HCT116 (cell line): ENCODE results near the gene CCDC197.

ENCODE experiments used
- CEBPB ChIP-seq: IDR thresholded peaks from 2 replicates; pipeline ENCODE4 v1.6.1; 2012; ENCODE audit warnings: low read depth
- EZH2phosphoT487 ChIP-seq: fragments of 200-600 bp; IDR thresholded peaks from 2 replicates; pipeline ENCODE4 v1.6.1; 2018; ENCODE audit warnings: antibody characterized with exemption, borderline replicate concordance
- POLR2A ChIP-seq: IDR thresholded peaks from 2 replicates; pipeline ENCODE4 v1.7.0; 2011; ENCODE audit warnings: borderline replicate concordance; ENCODE audit not compliant: insufficient read depth, insufficient read length; ENCODE audit errors: extremely low read depth
- TCF7L2 ChIP-seq: IDR thresholded peaks from 2 replicates; pipeline ENCODE4 v1.7.0; 2011; ENCODE audit warnings: borderline replicate concordance, inconsistent platforms; ENCODE audit not compliant: insufficient read depth, insufficient read length; ENCODE audit errors: extremely low read depth
- YY1 ChIP-seq: IDR thresholded peaks from 2 replicates; pipeline ENCODE4 v1.6.1; 2011; ENCODE audit warnings: low read length, low read depth, moderate library complexity, mild to moderate bottlenecking; ENCODE audit not compliant: insufficient replicate concordance; ENCODE audit errors: extremely low read depth
- ZFX ChIP-seq: fragments of 450-650 bp; IDR thresholded peaks from 2 replicates; pipeline ENCODE4 v1.6.1; 2017
- TF ChIP-seq, protein P1 (sequence below), 3 experiments: fragments of 200-600 bp in 1 of 3; sonication (generic) in 1 of 3; IDR thresholded peaks in 2 of 3; conservative IDR thresholded peaks in 1 of 3; 2 replicates each; pipeline ENCODE4 v1.5.1; 2012 to 2017; ENCODE audit warnings: low read depth in 2 of 3, low read length in 2 of 3, antibody characterized with exemption in 1 of 3, borderline replicate concordance in 1 of 3, control low read depth in 1 of 3, mild to moderate bottlenecking in 1 of 3, mixed read lengths in 1 of 3, mixed run types in 1 of 3, moderate library complexity in 1 of 3; ENCODE audit not compliant: insufficient read depth in 1 of 3

DNA sequence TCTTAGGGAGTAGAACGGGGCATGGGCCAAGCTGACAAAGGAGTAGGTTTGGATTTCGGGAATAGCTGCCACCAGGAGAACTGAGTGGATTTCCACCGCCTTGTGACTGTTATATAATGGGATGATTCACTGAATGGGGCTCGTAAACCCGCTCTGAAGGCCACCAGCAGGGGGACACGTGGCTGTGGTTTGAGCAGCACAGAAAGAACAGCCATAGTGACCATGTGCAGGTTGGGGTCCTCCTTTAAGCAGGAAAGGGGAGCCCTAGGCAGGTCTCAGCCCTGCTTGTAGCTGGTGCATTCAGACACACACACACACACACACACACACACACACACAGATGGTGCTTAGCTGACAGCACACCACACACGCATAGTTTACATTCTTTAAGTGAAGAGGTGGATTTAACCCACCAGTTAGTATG is 12.1 kb upstream of the CCDC197 start:
- TF ChIP-seq ZFX (no peak), EZH2phosphoT487 (no peak), POLR2A (no peak), TCF7L2 (no peak), CEBPB (no peak), YY1 (no peak)
- TF ChIP-seq, protein P1, sequence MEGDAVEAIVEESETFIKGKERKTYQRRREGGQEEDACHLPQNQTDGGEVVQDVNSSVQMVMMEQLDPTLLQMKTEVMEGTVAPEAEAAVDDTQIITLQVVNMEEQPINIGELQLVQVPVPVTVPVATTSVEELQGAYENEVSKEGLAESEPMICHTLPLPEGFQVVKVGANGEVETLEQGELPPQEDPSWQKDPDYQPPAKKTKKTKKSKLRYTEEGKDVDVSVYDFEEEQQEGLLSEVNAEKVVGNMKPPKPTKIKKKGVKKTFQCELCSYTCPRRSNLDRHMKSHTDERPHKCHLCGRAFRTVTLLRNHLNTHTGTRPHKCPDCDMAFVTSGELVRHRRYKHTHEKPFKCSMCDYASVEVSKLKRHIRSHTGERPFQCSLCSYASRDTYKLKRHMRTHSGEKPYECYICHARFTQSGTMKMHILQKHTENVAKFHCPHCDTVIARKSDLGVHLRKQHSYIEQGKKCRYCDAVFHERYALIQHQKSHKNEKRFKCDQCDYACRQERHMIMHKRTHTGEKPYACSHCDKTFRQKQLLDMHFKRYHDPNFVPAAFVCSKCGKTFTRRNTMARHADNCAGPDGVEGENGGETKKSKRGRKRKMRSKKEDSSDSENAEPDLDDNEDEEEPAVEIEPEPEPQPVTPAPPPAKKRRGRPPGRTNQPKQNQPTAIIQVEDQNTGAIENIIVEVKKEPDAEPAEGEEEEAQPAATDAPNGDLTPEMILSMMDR (IDR thresholded peaks at IDR 0.05 in 2 of 3, conservative IDR thresholded peaks at IDR 0.05 in 1 of 3; ENCODE audit: borderline replicate concordance in 1 of 3, insufficient read depth in 1 of 3, low read depth in 2 of 3, low read length in 2 of 3): peak; percentile 27 to 72 (median 64); a peak in 5 of 6 replicates
